GM19328 (cell line): ENCODE measurements around the gene CTSH.
"Not testable (repeated sequence)": the region's sequence is repeated elsewhere in the genome, so short reads cannot be mapped to it uniquely, and the experiment has no call there.

Experiments
- ATAC-seq: cut with Tn5 transposase; IDR thresholded peaks from one replicate; pipeline ENCODE4 v1.9.1; 2021; ENCODE audit warnings: mild to moderate bottlenecking, moderate library complexity; ENCODE audit not compliant: unreplicated experiment

The CTSH gene

GRCh38 chr15:78923480-78924360 is 21.1 kb downstream of the CTSH start:
- ATAC-seq = no peak

DNA sequence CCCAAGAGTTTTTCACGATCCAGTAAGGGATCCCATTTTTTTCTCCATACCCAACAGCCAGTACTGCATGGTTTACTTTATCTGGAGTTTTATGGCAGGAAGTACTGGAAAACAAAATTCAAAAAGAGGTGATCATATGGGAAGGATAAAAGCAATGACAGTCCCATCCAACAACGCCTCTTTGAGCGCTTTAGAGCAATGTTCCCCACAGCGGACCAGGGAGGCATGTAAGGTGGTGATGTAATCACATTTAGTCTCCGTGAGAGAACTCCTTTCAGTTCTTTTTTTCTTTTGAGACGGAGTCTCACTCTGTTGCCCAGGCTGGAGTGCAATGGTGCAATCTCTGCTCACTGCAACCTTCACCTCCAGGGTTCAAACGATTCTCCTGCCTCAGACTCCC is 21.8 kb downstream of the CTSH start:
- ATAC-seq = no peak

GRCh38 chr15:78922527-78922926 is 22.3 kb downstream of the CTSH start:
- ATAC-seq = no peak

- no peak for ATAC-seq
These were observed 22.9 kb downstream of the CTSH start for GRCh38 chr15:78921940-78922339.

DNA sequence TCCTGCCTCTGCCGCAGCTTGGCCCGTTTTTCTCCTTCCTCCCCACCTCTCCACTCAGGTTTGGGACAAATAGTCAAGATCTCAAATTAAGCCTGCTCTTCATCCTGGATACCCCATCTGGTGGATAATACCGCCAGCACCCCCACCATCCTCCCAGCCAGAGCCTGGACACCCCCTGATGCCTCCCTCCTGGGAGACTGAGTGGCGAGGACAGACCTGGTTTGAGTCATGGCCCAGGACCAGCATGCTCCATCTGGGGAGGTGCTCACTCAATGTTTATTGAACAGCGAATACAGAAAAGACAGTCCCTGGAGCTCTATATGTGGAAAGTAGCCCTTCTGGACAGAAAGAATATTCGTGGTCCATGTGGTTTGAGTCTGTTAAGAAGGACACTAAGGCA is 23.3 kb downstream of the CTSH start:
- ATAC-seq = no peak

- ATAC-seq = no peak
These were observed 27.0 kb downstream of the CTSH start for GRCh38 chr15:78917888-78918287.

GRCh38 chr15:78916088-78916487 is 28.8 kb downstream of the CTSH start:
- ATAC-seq = no peak

GRCh38 chr15:78915341-78916087 is 29.3 kb downstream of the CTSH start:
- ATAC-seq = no peak

- ATAC-seq = no peak
These were observed 30.6 kb downstream of the CTSH start for GRCh38 chr15:78914027-78914764.

GRCh38 chr15:78913012-78913411 is 31.8 kb downstream of the CTSH start:
- ATAC-seq = no peak

- ATAC-seq = no peak
These were observed 32.5 kb downstream of the CTSH start for GRCh38 chr15:78912316-78912715.

DNA sequence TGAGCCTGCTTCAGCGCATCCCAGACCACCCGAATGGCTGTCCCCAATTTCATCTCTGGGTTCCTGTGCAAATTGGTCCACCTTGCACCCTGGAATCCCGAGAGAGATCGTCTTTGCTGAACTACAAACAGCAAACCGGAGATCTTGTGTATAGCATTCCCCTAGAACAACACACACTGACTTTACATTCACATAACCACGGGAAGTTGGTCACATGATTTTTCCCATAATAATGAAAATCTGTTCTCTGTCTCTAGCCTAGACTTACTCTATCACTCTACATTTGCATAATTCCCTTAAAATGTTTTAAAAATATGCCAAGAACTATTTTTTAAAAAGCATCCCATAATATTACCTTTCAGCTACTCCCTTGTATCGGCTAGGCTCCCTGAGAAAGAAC is 34.6 kb downstream of the CTSH start:
- ATAC-seq = no peak

DNA sequence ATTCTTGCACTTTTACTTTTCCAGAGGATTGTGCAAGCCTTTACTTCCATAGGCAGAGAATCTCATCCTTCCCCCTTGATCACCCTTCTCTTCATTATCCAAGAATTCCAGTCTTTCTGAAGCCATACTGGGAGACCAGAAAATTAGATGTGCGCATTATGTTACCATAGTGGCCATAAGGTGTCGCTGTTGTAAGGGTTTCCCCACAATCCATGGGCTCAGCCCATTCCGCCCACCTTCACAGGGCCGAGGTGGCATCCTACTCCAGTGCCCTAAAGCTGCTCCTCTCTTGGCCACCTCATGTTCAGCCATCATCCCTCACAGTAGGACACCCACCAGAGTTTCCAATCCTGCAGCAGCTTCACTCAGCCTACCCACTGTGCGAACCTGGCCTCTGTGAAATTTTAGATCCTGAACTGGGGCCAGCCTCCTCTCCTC is 35.0 kb downstream of the CTSH start:
- no peak for ATAC-seq

- no peak for ATAC-seq
These were observed 35.6 kb downstream of the CTSH start for GRCh38 chr15:78909160-78909695.

- no peak for ATAC-seq
These were observed 37.3 kb downstream of the CTSH start for GRCh38 chr15:78907577-78907976.

DNA sequence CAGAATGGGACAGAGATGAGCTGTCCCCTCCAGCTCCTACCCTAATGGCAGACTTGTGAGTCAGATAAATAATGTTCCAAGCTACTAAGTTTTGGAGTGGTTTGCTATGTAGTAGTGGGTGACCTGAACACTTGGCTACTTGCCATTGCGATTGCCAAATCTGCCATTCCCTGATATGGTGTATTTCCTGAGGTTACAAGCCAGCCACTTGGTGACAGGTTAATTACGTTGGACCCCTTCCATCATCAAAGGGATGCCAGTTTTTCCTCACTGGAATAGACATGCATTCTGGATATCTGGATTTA is 38.6 kb downstream of the CTSH start:
- ATAC-seq = no peak

DNA sequence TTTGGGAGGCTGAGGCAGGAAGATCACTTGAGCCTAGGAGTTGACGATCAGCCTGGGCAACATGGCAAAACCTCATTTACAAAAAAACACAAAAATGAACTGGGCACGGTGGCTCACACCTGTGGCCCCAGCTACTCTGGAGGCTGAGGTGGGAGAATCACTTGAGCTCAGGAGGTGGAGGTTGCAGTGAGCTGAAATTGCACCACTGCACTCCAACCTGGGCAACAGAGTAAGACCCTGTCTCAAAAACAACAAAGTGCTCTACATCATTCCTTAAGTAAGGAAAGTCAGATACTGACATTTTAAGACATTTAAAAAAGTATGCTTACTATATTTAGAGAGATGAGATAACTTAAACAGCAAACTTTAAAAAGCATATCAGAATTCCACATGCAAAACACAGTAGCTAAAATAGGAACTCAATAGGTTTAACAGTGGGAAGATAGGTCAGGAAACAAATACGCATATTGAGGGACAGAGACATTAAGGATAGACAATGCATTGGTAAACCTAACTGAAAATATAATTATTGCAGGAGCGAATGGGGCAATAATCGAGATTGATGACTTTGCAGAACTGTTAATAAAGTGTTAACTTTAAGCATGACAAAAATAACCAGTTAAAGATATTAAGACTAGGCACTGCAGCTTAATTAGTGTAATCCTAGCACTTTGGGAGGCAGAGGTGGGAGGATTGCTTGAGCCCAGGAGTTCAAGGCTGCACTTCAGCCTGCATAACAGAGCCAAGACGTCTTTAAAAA is 40.1 kb downstream of the CTSH start:
- ATAC-seq = no peak

- not testable (repeated sequence) for ATAC-seq
These were observed 42.4 kb downstream of the CTSH start for GRCh38 chr15:78902281-78903032.

GRCh38 chr15:78900819-78901533 is 43.9 kb downstream of the CTSH start:
- not testable (repeated sequence) for ATAC-seq
